IMR-90 (cell line): Measurements from ENCODE around the gene GNB1L. TPM values are rescaled to one million over a fixed set of nuclear protein-coding genes. Genes with fewer than 3 reads are reported as not detected.

Experiments
- ATAC-seq: fragments of 200-7000 bp; cut with Tn5 transposase; 2 replicates; pipeline ENCODE4 v1.9.1; 2020; ENCODE audit warnings: low read depth, mild to moderate bottlenecking, moderate library complexity
- BruUV-seq: library from RNA; stranded (reverse); fragments of 400-500 nt; replicated peaks from 2 replicates; lab custom pipeline; 2021; lab: Mats Ljungman, UMichigan
- CTCF ChIA-PET: fragments of 300-600 bp; formaldehyde crosslinking; extraction: SDS; loops from one replicate; lab custom pipeline; 2021; ENCODE audit warnings: antibody characterized with exemption; lab: Yijun Ruan, JAX
- POLR2A ChIA-PET: fragments of 300-600 bp; sonication (Branson Sonifier 250); formaldehyde crosslinking; loops from one replicate; lab custom pipeline; 2022; ENCODE audit warnings: antibody characterized with exemption; ENCODE audit not compliant: unreplicated experiment; lab: Charles Lee
- DNase-seq: peaks from one replicate; pipeline ENCODE4 v3.0.0; 2013
- H2AFZ ChIP-seq: replicated peaks from 2 replicates; pipeline ENCODE3; 2013; ENCODE audit warnings: low read length, mild to moderate bottlenecking; ENCODE audit not compliant: poor library complexity
- H2AK5ac ChIP-seq: 2 replicates; pipeline ENCODE4 v1.6.1; 2013; ENCODE audit warnings: low read depth, low read length, inconsistent platforms
- H2AK9ac ChIP-seq: replicated peaks from 2 replicates; pipeline ENCODE3; 2013; ENCODE audit warnings: mild to moderate bottlenecking, low read depth, low read length, moderate library complexity; ENCODE audit not compliant: poor library complexity
- H2BK120ac ChIP-seq: 2 replicates; pipeline ENCODE4 v1.6.1; 2013; ENCODE audit warnings: low read depth, low read length, inconsistent platforms
- H2BK15ac ChIP-seq: 3 replicates; pipeline ENCODE4 v1.6.1; 2013; ENCODE audit warnings: low read depth, low read length, inconsistent platforms
- H2BK20ac ChIP-seq: 2 replicates; pipeline ENCODE4 v1.6.1; 2013; ENCODE audit warnings: low read depth, mild to moderate bottlenecking, inconsistent platforms, low read length, moderate library complexity
- H2BK5ac ChIP-seq: 2 replicates; pipeline ENCODE4 v1.6.1; 2013; ENCODE audit warnings: mild to moderate bottlenecking, low read depth, low read length, inconsistent platforms; ENCODE audit not compliant: poor library complexity, severe bottlenecking
- H3K14ac ChIP-seq: replicated peaks from 2 replicates; pipeline ENCODE4 v1.6.1; 2013; ENCODE audit warnings: low read depth, low read length, inconsistent platforms
- H3K18ac ChIP-seq: 2 replicates; pipeline ENCODE4 v1.6.1; 2013; ENCODE audit warnings: low read depth, low read length, control low read depth
- H3K23ac ChIP-seq: 2 replicates; pipeline ENCODE4 v1.6.1; 2013; ENCODE audit warnings: low read depth, low read length, inconsistent platforms
- H3K27ac ChIP-seq: 2 replicates; pipeline ENCODE4 v1.5.1; 2013; ENCODE audit warnings: mild to moderate bottlenecking, control low read depth, low read length; ENCODE audit not compliant: insufficient read depth
- H3K27me3 ChIP-seq: 2 replicates; pipeline ENCODE4 v1.6.1; 2013; ENCODE audit warnings: low read length; ENCODE audit not compliant: control insufficient read depth, insufficient read depth
- H3K36me3 ChIP-seq: 2 replicates; pipeline ENCODE4 v1.6.1; 2013; ENCODE audit warnings: low read length, mixed read lengths; ENCODE audit not compliant: control insufficient read depth, insufficient read depth
- H3K4ac ChIP-seq: 2 replicates; pipeline ENCODE4 v1.6.1; 2013; ENCODE audit warnings: low read depth, low read length, inconsistent platforms
- H3K4me1 ChIP-seq: 2 replicates; pipeline ENCODE4 v1.6.1; 2013; ENCODE audit warnings: low read length, mixed read lengths; ENCODE audit not compliant: control insufficient read depth, insufficient read depth
- H3K4me2 ChIP-seq: 2 replicates; pipeline ENCODE4 v1.6.1; 2013; ENCODE audit warnings: low read depth, mild to moderate bottlenecking, control low read depth, low read length, moderate library complexity
- H3K4me3 ChIP-seq: 2 replicates; pipeline ENCODE4 v1.5.1; 2013; ENCODE audit warnings: low read depth, mild to moderate bottlenecking, control low read depth, low read length, moderate library complexity; ENCODE audit not compliant: insufficient read depth
- H3K56ac ChIP-seq: 2 replicates; pipeline ENCODE4 v1.6.1; 2013; ENCODE audit warnings: low read length, inconsistent platforms; ENCODE audit not compliant: insufficient read depth; ENCODE audit errors: extremely low read depth
- H3K79me1 ChIP-seq, 2 experiments: 2 replicates each; pipeline ENCODE4 v1.6.1; 2013; ENCODE audit warnings: low read length in 2 of 2, inconsistent platforms in 1 of 2, low read depth in 1 of 2
- H3K9ac ChIP-seq: 2 replicates; pipeline ENCODE4 v1.6.1; 2013; ENCODE audit warnings: low read depth, low read length, control low read depth
- H3K9me1 ChIP-seq: 2 replicates; pipeline ENCODE4 v1.6.1; 2013; ENCODE audit warnings: low read length, inconsistent platforms; ENCODE audit not compliant: insufficient read depth
- H3K9me3 ChIP-seq: 2 replicates; pipeline ENCODE4 v1.6.1; 2013; ENCODE audit warnings: low read length; ENCODE audit not compliant: control insufficient read depth, insufficient read depth
- H4K20me1 ChIP-seq: 2 replicates; pipeline ENCODE4 v1.6.1; 2013; ENCODE audit warnings: low read length, inconsistent platforms; ENCODE audit not compliant: insufficient read depth
- H4K5ac ChIP-seq: 2 replicates; pipeline ENCODE4 v1.6.1; 2013; ENCODE audit warnings: mild to moderate bottlenecking, low read depth, low read length, control low read depth
- H4K8ac ChIP-seq, 2 experiments: 2 replicates each; pipeline ENCODE4 v1.6.1; 2013; ENCODE audit warnings: low read depth in 2 of 2, low read length in 2 of 2, control low read depth in 1 of 2, inconsistent platforms in 1 of 2
- H4K91ac ChIP-seq: 2 replicates; pipeline ENCODE4 v1.6.1; 2013; ENCODE audit warnings: low read depth, low read length, inconsistent platforms; ENCODE audit not compliant: insufficient read depth
- BHLHE40 ChIP-seq: fragments of 150-350 bp; IDR thresholded peaks from 2 replicates; pipeline ENCODE4 v1.6.1; 2016; ENCODE audit warnings: mild to moderate bottlenecking, low read depth, low read length
- FOS ChIP-seq: fragments of 150-350 bp; IDR thresholded peaks from 2 replicates; pipeline ENCODE4 v1.6.1; 2016; ENCODE audit warnings: low read depth, low read length
- MAFK ChIP-seq: IDR thresholded peaks from 2 replicates; pipeline ENCODE4 v1.6.1; 2012; ENCODE audit warnings: low read depth, low read length, improper control_type of control experiment
- MAZ ChIP-seq: IDR thresholded peaks from 2 replicates; pipeline ENCODE4 v1.6.1; 2012; ENCODE audit warnings: low read depth, mild to moderate bottlenecking, low read length, improper control_type of control experiment, moderate library complexity, borderline replicate concordance
- SMC3 ChIP-seq: fragments of 150-350 bp; IDR thresholded peaks from 2 replicates; pipeline ENCODE4 v1.6.1; 2016; ENCODE audit warnings: low read depth, mild to moderate bottlenecking, antibody characterized with exemption, low read length, moderate library complexity
- WGBS, 2 experiments: methylation state at CpG; one replicate each; pipeline versions ENCODE4 v1.1.5 to v1.1.7; 2013; ENCODE audit warnings: missing lambda C conversion rate in 2 of 2; ENCODE audit not compliant: insufficient read length in 1 of 2; ENCODE audit errors: extremely low coverage in 2 of 2; 5-methylcytosine and 5-hydroxymethylcytosine counted together
- dilution Hi-C: fragments of 300-500 bp; cut with HindIII; formaldehyde crosslinking; loops from one replicate; pipeline ENCODE4 v1.14.3; 2018; ENCODE audit warnings: low sequenced_read_pairs; ENCODE audit not compliant: unreplicated experiment
- in situ Hi-C: fragments of 300-500 bp; cut with MboI; formaldehyde crosslinking; loops from 3 replicates; pipeline ENCODE4 v1.14.3; 2019; ENCODE audit warnings: low sequenced_read_pairs, inconsistent platforms, mixed read lengths
- intact Hi-C: fragments of 100-400 bp; cut with micrococcal nuclease; formaldehyde crosslinking; loops from 2 replicates; pipeline ENCODE4 v1.10.0; 2022
- polyA plus RNA-seq, 3 experiments: library from polyadenylated mRNA; depleted of rRNA; stranded (reverse); fragments of >200 nt; gene quantifications; 2 replicates each; pipeline ENCODE4 v1.2.3, GENCODE V29; 2012; ENCODE audit warnings: low replicate concordance in 1 of 3
- total RNA-seq: library from RNA; depleted of rRNA; stranded (reverse); fragments of >200 nt; gene quantifications from 2 replicates; pipeline ENCODE4 v1.2.3, GENCODE V29; 2012

The GNB1L gene
- total and polyA plus RNA-seq, 2 of the 4 experiments (the other 2 are of a cell fraction) = 2.5 to 4.4 TPM

DNA sequence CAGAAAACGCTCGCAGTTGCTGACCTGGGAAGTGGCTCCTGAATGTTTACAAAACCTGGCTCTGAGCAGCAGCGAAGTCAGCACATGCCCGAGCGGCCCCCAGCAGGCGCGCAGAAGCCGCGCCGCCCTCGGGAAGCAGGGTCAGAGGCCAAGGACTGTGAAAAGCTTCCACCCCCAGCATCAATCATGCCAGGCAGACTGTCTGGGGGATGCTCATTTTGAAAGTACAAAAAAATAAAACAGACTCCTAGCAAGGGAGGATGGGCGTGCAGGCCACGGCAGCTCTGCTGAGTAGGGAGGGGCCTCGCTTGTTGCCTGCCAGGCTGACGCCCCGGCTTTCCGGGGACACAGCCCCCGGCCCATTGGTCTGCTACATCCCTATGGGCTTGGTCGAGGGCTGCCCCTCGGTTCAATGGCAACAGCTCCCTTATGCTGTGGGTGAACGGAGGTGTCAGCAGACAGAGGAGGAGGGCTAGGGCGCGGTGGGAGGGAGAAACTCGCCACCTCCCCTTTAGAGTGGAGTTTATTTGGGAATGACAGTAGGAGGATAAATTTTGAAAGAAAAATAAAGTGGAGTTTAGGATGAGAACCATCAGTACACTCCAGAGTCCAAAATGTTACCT, 37.7 kb upstream of the GNB1L start:
- H2BK120ac ChIP-seq = peak overlapping the region; percentile 97
- ATAC-seq (peak; percentile 59), DNase-seq (peak; percentile 53)
- POLR2A ChIA-PET = no interaction called here
- dilution Hi-C loops = no loop called here
- peak overlapping the region; percentile 72 for H3K56ac ChIP-seq
- CTCF ChIA-PET = interaction anchor here (1.2 kb wide), 1 partner anchor 11 kb away, joined by 3 read pairs; no protein-coding TSS in a partner anchor
- H4K8ac ChIP-seq = peak overlapping the region; percentile 78 to 96
- peaks cover 28% of the 10 kb centered on the region for H3K4me1 ChIP-seq
- no peak overlapping the region for H3K4me3 ChIP-seq
- peak overlapping the region; percentile 92 for H2BK20ac ChIP-seq
- peak overlapping the region; percentile 64 for H3K14ac ChIP-seq
- H3K9ac ChIP-seq = no peak overlapping the region
- peak overlapping the region; percentile 97 for H2BK5ac ChIP-seq
- in situ Hi-C loops = no loop called here
- intact Hi-C loops = loop anchor here (5.0 kb wide), 1 partner anchor 50 kb away; the partner anchor contains the start of genes COMT and TXNRD2
- peaks cover 16% of the 10 kb centered on the region for H3K9me1 ChIP-seq
- peak overlapping the region; percentile 96 for H4K91ac ChIP-seq
- H3K36me3 ChIP-seq = peaks cover 13% of the 10 kb centered on the region
- WGBS, 2 experiments = 12% methylated on average over 8 of the region's 24 CpGs; no CpG with 5 or more reads in 1 of the 2 experiments
- peak overlapping the region; percentile 64; the same call in 1 of the 2 replicates for H3K23ac ChIP-seq
- peak overlapping the region; percentile 13; the same call in 1 of the 2 replicates for H3K18ac ChIP-seq
- H2AK5ac ChIP-seq = peak overlapping the region; percentile 98
- no peaks in the 10 kb centered on the region for H3K27me3 ChIP-seq
- H3K27ac ChIP-seq = peak overlapping the region; percentile 74
- peak overlapping the region; percentile 38; the same call in 1 of the 2 replicates for H4K5ac ChIP-seq
- BruUV-seq = no TSS peak
- no peaks in the 10 kb centered on the region; the same call in 1 of the 2 replicates for H4K20me1 ChIP-seq
- peak overlapping the region; percentile 95 for H2AK9ac ChIP-seq
- peaks cover 0 to 33% of the 10 kb centered on the region in 2 experiments; a peak in 3 of 4 replicates for H3K79me1 ChIP-seq
- peak overlapping the region; percentile 97 for H3K4ac ChIP-seq
- no peak overlapping the region; the same call in 1 of the 2 replicates for H3K4me2 ChIP-seq
- peak overlapping the region; percentile 84 for H2AFZ ChIP-seq
- H3K9me3 ChIP-seq = no peaks in the 10 kb centered on the region
- peak overlapping the region; percentile 88; the same call in 2 of the 3 replicates for H2BK15ac ChIP-seq
- TF ChIP-seq SMC3 (no peak), FOS (no peak), MAFK (no peak), MAZ (peak; percentile 14; the same call in 1 of the 2 replicates), BHLHE40 (peak; percentile 28; the same call in 1 of the 2 replicates)
